HG03159 (cell line): ENCODE results near the gene PCCB.
"Not testable (repeated sequence)": the region's sequence is repeated elsewhere in the genome, so short reads cannot be mapped to it uniquely, and the experiment has no call there.

Source experiments
- ATAC-seq: cut with Tn5 transposase; IDR thresholded peaks from one replicate; pipeline ENCODE4 v1.9.1; 2021; ENCODE audit warnings: mild to moderate bottlenecking, moderate library complexity; ENCODE audit not compliant: unreplicated experiment

PCCB gene

DNA sequence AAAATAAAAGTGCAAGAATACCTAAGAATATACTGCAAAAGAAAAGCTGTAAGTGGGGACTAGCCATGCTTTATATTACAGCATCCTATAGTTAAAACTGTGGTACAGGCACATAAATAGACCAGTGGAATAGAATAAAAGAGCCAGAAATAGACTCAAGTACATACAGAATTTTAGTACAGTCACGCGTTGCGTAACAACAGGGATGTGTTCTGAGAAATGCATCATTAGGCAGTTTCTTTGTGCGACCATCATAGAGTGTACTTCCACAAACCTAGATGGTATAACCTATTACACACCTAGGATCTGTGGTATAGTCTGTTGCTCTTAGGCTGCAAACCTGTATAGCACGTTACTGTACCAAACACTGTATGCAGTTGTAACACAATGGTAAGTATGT is 61.8 kb downstream of the PCCB start:
- no peak for ATAC-seq

DNA sequence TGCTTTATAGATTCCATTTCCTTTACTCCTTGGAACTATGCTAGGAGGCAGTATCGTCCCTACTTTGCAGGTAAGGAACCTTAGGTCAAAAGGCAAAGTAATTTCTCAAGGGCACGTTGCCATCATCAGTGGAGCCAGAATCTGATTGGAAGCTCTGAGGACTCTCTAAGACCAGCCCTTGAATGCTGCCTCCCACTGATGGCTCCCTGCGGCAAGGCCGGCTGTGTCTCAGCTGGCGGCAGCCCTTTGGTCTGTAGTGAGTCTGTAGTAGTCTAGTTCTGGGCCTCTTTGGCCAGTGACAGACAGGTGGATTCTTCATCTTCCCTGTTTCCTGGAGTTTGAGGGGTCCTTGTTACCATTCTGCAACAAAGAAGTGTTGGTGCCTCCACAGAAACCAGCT is 76.2 kb downstream of the PCCB start:
- ATAC-seq = no peak

DNA sequence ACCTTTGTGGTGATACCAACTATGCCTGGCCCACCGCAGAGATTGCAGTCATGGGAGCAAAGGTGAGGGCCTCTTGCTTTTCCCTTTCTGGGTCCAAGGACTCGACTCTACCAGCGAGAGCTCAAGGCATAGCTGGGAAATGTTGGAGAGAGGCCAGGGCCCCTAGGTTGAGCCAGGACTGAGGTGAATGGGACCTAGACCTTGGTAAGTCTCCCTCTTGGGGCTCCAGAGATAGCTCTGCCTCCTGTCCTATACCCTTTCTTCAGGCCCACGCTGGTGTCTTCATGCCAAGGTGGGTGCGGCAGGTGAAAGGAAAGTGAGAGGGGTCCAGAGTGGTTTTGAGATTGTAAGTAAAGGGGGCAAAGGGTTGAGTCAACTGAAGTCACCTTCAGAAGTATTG is 77.5 kb downstream of the PCCB start:
- ATAC-seq = no peak

DNA sequence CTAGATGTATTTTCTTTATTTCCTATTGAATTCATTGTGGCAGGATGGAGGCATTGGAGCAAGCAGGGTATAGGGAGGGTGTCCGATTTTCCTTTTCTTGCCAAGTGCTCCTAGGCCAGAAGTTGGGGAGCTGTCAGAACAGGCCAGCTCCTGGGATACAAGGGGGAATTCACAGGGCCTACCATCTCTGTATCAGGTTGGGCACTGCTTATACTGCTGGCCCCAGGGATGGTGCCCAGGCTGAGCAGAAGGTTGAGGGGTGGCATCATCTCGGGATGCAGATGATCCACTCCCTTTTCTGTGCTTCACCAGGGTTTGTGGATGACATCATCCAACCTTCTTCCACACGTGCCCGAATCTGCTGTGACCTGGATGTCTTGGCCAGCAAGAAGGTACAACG is 79.5 kb downstream of the PCCB start:
- no peak for ATAC-seq

DNA sequence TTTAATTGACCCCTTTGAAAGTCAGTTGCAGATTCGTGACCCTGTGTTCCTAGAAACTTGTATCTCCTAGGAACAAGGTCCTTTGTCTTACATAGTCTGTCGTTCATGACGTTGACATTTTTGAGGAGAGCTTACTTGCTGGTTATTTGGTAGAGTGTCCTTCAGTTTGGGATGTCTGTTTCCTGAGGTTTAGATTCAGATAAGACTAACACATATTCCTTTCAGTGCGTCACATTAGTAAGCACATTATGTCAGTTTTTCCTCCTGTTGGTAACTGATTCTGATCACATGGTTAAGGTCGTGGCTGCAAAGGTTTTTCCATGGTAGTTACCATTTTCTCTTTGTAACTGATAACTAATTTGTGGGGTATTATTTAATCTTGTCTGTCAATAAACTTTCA is 80.8 kb downstream of the PCCB start:
- ATAC-seq = no peak

DNA sequence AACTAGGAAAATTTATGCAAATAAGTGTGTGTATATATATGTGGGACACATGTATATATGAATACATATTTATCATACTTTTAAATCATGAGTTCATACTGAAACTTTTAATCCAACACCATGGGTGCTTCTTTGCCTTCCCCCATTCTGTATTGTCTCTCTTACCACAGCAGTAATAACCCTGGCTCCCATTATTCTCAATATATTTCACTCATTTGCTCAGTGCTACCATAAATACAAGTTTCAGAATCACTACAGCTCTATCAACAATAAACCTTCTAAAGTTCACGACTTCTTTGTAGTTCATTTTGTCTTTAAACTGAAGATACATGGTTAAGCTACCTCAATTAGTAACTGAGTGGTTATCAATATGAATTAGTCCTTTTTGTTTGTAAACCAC is 82.2 kb downstream of the PCCB start:
- no peak for ATAC-seq

DNA sequence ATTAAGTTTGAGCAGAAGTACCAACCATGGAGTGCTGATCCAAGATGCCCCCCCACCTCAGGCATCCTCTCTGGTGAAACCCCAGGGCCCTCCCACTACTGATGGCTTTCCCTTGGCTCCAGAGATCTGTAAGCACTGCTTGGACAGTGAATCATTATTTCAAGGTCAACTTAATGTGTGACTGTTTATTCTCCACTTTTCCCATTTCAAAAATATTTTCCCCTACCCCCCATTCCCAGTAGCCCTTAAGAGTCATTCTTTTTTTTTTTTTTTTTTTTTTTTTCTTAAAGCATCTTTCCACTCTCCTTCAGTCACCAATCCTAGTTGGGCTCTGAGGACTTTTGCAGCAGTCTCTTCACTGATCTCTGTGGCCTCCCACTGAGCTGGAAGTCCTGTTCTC is 82.6 kb downstream of the PCCB start:
- ATAC-seq = no peak

DNA sequence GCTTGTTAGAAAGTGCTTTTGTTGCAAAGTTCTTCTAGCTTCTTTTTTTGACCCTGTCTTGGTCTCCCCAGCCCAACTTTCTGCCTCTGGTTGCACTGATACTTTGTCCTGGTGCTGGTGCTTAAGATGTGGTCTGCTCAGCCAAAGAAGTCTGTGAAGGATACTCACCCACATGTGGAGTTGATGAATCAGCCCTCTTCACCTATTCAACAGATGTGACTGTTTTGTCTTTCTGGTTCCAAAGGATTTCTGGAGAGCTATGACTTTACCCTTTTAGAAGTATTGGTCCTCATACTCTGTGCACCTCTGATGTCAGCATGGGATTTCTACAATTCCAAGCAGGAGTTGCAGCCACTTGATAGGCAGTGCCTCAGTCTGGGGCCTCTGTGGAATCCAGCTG is 84.1 kb downstream of the PCCB start:
- no peak for ATAC-seq

DNA sequence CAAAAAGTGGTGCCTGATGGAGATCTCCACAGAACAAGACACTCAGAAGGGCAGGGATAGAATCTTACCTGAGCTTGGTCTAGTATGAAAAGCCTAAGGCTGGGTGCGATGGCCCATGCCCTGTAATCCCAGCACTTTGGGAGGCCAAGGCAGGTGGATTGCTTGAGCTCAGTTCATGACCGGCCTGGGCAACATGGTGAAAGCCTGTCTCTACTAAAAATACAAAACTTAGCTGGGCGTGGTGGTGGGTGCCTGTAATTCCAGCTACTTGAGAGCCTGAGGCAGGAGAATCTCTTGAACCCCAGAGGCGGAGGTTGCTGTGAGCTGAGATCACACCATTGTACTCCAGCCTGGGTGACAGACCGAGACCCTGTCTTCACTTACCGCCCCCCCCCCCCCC is 84.6 kb downstream of the PCCB start:
- not testable (repeated sequence) for ATAC-seq

DNA sequence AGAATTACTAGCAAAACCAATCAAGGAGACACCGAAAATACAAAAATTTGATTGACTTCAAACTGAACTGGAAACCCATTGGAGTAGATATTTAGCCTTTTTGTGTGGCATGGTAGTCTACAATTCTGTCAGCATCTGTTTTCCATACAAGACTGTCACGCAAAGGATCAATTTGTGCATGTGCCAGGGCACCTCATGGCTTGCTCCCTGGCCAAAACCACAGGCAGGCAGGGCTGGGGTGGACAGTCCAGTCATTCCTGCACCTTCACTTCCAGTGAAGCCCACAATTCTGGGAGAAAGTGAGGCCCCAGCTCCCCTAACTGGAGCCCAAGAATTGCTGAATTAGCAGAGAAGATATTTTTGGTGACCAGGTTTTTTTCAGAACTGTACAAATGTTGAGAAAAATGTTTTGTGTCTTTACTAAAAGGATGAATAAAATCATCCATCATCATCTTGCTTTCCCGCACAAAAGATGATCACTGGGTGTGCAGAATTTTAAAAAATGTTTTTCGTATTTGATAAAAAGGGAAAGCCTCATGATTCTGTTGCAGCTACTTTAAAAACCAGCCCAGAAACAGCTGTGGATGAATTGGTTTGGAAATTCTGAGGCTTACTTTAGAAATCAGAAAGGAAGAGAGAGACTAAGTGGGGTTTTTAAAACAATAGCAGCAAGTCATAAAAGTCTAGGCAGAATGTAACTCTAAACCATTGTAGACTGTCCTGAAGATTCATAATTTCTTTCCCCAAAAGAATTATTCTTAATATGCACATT is 86.4 kb downstream of the PCCB start:
- ATAC-seq = no peak

DNA sequence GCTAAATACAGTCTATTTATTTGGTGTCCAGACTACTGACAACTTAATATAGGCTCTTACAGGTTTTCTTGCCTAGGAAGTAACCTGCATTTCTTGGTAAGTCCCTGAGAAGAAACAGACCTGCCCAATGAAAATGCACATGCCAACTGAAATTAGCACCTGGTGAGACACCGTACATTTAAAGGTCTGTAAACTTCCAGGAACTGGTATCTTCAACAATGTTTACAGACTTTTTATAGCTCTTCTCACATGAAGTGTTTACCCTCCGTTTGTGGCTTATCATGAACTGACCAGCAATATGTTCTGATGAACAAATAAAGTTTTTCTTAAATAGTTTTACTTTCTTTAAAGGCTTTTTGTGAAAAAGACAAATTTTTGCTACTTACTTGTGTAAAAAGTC is 93.3 kb downstream of the PCCB start:
- ATAC-seq = no peak

DNA sequence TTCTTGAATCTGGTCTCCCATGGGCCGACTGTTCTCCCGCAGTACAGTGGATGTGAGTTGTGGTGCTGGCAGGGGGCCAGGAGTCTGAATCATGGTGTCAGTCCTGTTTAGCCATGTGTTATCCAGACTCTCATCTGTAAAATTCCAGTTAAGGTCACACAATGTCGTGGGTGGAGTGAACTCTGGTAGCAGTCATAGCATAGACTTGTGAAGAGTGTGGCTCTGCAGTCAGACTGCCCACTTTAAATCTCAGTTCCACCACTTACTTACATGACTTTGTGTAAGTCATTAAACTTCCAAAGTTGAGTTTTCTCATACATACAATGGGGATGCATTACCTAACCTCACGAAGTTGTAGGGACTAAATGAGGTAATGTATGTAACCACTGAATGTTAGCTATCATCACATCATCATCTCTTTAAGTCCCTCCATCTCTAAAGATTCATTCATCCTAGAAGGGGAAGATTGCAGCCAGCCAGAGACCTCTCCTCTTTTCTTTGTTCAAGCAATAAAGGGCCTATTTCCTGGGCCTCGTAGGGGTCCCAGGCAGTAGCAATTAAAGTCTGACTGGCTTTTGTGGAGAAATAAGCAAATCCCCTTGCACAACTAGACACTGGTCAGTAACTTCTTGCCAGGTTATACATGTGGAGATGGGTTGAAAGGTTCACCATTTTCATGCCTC is 93.9 kb downstream of the PCCB start:
- ATAC-seq = no peak

DNA sequence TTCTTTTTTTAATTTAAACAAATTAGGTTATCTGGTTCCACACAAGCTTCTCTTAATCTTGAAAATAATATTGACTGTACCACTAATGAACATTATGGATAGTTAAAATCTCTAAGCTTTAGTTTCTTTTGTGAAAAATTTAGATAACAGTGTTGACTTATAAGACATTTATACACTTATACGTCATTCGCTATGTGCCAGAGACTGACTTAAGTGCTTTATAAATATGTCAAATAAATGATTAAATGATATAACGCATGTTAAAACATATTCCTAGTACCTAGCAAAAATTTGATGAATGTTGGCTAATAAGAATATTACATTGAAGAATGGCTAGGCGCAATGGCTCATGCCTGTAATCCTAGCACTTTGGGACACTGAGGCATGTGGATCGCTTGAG is 96.3 kb downstream of the PCCB start:
- no peak for ATAC-seq

DNA sequence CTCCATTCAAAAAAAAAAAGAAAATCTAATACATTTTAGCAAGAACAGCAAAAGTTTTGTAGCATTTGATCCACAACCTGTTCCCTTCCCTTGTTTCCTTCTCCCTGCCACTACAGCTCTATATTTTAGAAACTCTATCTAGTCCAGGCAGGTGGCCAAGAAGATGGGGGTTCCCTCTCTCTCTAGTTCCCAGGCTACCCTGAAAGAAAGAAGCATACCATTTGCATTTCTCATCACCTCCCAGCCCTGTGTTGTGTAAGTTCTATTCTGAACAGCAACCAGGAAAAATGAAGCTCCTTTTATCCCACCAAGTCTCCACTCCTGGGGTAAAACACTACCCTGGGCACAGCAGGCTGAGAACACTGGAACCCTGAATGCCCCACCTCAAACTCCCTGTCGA is 100.0 kb downstream of the PCCB start:
- no peak for ATAC-seq

DNA sequence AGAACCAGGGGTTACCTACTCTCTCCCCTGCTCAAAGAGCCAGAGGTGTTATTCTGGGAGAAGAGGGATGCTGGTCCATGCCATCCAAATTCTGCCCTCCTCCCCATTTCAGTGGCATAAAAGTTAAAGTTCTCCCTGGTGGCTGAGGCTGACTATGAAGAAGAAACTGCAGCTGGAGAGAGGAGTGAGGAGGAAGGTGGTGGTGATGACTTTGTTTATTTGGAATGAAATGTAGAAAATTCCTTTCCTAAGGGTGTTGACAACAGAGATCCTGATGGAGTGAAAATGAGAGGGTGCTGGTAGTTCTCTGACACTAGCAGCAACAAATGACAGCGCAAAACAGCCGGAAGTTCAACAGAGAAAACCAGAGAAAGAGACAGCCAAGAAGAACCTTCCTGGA is 100.4 kb downstream of the PCCB start:
- no peak for ATAC-seq

DNA sequence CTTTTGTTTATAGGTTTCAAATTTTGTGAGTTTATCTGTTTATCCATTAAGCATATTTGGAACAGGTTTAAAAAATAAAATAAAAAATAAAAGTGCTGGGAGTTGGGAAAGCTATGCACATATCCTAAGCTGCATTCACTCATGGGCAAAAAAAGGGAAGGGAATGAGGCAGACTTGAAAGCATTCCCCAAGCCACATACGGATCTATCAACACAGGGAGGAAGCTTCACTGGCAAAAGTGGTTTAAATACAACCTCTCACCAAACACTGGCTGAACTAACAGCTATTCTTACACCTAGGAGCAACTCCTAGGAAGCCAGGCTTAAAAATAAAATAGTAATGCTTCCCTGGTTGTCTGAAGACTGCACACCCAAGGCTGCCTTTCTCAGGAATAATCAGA is 101.2 kb downstream of the PCCB start:
- no peak for ATAC-seq

DNA sequence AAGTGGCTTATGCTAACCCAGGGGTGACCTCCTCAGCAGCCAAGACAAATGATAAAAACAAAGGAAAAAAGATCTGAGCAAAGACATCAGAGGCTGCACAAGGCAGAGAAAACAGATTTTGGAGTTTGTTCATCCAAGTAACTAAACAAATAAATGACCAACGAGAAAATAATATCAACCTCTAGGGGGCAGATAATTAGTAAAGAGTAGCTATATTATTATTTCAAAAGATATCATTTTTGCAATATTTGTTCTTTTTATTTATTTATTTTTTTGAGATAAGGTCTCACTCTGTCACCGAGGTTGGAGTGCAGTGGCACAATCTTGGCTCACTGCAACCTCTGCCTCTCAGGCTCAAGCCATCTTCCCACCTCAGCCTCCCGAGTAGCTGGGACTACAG is 101.8 kb downstream of the PCCB start:
- ATAC-seq = no peak

DNA sequence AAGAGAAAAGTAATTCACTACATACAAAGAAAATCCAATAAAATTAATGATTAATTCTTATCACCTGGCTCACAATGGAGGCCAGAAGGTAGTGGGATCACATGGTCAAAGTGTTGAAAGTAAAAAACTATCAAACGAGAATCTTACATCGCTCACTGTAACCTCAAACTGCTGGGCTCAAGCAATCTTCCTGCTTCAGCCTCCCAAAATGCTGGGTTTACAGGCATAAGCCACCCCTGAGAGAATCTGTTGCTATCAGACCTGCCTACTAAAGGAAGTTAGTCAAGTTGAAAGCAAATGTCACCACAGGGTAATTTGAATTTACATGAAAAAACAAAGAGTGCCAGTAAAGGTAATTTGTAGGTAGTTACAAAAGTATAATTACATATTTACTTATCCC is 103.3 kb downstream of the PCCB start:
- no peak for ATAC-seq

DNA sequence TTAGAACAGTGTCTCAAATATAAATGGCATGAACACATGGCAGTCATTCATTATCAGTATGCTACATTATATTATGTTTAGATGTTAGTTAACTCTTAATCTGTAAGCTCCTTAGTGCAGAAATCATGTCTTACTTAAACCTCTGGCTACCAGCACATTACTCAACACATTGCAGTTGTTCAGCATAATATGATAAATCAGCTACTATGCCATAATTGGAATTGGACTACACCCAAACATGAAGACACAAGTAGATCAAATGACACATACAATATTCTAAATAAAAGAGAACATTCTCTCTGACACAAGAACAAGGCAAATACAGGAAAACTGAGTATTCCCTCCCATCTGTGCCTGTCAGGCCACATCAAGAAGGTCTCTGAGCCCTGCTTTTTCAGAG is 116.1 kb downstream of the PCCB start:
- no peak for ATAC-seq

DNA sequence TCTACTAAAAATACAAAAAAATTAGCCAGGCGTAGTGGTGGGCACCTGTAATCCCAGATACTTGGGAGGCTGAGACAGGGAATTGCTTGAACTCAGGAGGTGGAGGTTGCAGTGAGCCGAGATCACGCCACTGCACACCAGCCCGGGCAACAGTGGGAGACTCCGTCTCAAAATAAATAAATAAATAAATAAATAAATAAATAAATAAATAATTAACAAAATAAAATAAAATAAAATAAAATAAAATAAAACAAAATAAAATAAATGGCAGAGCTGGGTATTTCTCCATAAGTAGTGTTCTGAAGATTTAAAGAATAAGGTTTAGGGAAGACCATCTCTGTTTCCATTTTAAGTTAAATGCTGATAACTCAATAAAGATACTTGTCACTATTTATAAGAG is 125.7 kb downstream of the PCCB start:
- not testable (repeated sequence) for ATAC-seq

DNA sequence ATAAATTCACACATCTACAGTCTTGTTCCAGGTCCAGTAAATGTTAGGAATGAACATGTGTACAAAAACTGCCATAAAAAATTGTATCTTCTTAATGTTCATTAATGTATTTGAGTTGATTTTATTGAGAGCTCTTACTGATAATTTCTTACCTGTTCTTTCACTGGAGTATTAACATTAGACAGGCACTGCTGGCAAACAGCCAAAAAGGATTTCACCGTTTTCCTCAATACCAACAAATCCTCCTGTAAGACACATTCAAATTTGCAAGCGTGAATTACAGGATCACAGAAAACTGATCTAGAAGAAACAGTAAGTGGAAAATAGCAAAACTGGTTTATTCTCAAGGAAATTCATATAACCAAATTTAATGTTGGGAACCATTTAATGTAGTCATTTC is 127.4 kb downstream of the PCCB start:
- no peak for ATAC-seq

DNA sequence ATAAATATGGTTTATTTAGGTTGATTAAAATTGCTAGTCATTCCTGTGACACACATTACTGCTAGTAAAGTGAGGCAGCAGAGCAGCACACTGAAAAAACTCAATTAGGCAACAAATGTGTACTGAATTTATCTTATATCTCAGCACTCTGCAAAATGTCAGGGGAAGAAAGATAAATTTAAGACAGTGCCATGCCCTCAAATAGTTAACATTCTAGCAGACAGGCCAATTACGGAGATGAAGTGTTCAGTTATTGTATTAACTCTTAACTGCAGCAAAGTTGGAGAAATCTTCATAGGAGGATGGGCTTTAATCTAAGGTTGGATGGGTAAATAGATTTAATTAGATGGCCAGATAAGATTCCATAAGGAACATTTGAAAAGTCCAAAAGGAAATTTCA is 127.9 kb downstream of the PCCB start:
- ATAC-seq = no peak
